GM23338 (cell line): ENCODE measurements around the gene UNC5B. TPM values are rescaled to one million over a fixed set of nuclear protein-coding genes. Genes with fewer than 3 reads are reported as not detected.
A peak's percentile ranks its signal among the peaks of the same experiment; 100 is the strongest.

Experiments used
- ATAC-seq: fragments of 200-7000 bp; cut with Tn5 transposase; 3 replicates; pipeline ENCODE4 v1.9.1; 2020
- DNase-seq: peaks from one replicate; pipeline ENCODE4 v3.0.0-alpha.2; 2015; ENCODE audit warnings: low spot score
- H2AFZ ChIP-seq: fragments of 200-600 bp; sonication (generic); 2 replicates; pipeline ENCODE4 v1.8.0; 2016; ENCODE audit warnings: antibody characterized with exemption, mild to moderate bottlenecking, moderate library complexity
- H3F3A ChIP-seq: fragments of 200-600 bp; sonication (generic); replicated peaks from 2 replicates; pipeline ENCODE4 v1.8.0; 2017; ENCODE audit warnings: antibody characterized with exemption, mixed run types, low read depth
- H3K27ac ChIP-seq: fragments of 200-600 bp; sonication (generic); 2 replicates; pipeline ENCODE4 v1.6.1; 2016; ENCODE audit warnings: low read depth
- H3K27me3 ChIP-seq: fragments of 200-600 bp; sonication (generic); 2 replicates; pipeline ENCODE4 v1.8.0; 2016; ENCODE audit warnings: mild to moderate bottlenecking, mixed run types, moderate library complexity; ENCODE audit not compliant: insufficient read depth
- H3K36me3 ChIP-seq: fragments of 200-600 bp; sonication (generic); 2 replicates; pipeline ENCODE4 v1.8.0; 2016; ENCODE audit warnings: mild to moderate bottlenecking; ENCODE audit not compliant: insufficient read depth
- H3K4me1 ChIP-seq: fragments of 200-600 bp; sonication (generic); 2 replicates; pipeline ENCODE4 v1.8.0; 2016; ENCODE audit warnings: mild to moderate bottlenecking, moderate library complexity; ENCODE audit not compliant: insufficient read depth
- H3K4me2 ChIP-seq: fragments of 200-600 bp; sonication (generic); 2 replicates; pipeline ENCODE4 v1.7.1; 2017; ENCODE audit warnings: mixed run types
- H3K4me3 ChIP-seq: fragments of 200-600 bp; sonication (generic); 2 replicates; pipeline ENCODE4 v1.6.1; 2016; ENCODE audit warnings: mixed run types
- H3K79me2 ChIP-seq: fragments of 200-600 bp; sonication (generic); replicated peaks from 2 replicates; pipeline ENCODE4 v1.8.0; 2017; ENCODE audit warnings: mild to moderate bottlenecking; ENCODE audit not compliant: insufficient read depth
- H3K9me2 ChIP-seq: fragments of 200-600 bp; sonication (generic); 2 replicates; pipeline ENCODE4 v1.8.0; 2017; ENCODE audit not compliant: insufficient read depth
- H4K20me1 ChIP-seq: fragments of 200-600 bp; sonication (generic); replicated peaks from 2 replicates; pipeline ENCODE4 v1.8.0; 2017; ENCODE audit warnings: mild to moderate bottlenecking; ENCODE audit not compliant: insufficient read depth
- H3K27ac Mint-ChIP-seq: 2 replicates; pipeline ENCODE4 v1.8.0; 2020; ENCODE audit warnings: inconsistent platforms, mild to moderate bottlenecking, moderate library complexity, mixed read lengths
- H3K27me3 Mint-ChIP-seq: 3 replicates; pipeline ENCODE4 v1.8.0; 2022; ENCODE audit warnings: low read depth, mild to moderate bottlenecking, moderate library complexity, mixed read lengths, inconsistent platforms; ENCODE audit not compliant: insufficient read depth, poor library complexity
- H3K36me3 Mint-ChIP-seq: 3 replicates; pipeline ENCODE4 v1.8.0; 2021; ENCODE audit warnings: low read depth, mild to moderate bottlenecking, inconsistent platforms, moderate library complexity, mixed read lengths
- H3K4me1 Mint-ChIP-seq: 3 replicates; pipeline ENCODE4 v1.8.0; 2020; ENCODE audit warnings: mild to moderate bottlenecking, inconsistent platforms, mixed read lengths
- H3K4me3 Mint-ChIP-seq: 3 replicates; pipeline ENCODE4 v1.8.0; 2021; ENCODE audit warnings: moderate library complexity, mild to moderate bottlenecking, inconsistent platforms, mixed read lengths
- H3K9me3 Mint-ChIP-seq: 3 replicates; pipeline ENCODE4 v1.8.0; 2020; ENCODE audit warnings: moderate library complexity, mild to moderate bottlenecking, inconsistent platforms, mixed read lengths
- CREB1 ChIP-seq: fragments of 250-450 bp; sonication (Bioruptor Pico); IDR thresholded peaks from 2 replicates; pipeline ENCODE4 v1.5.0; 2020; ENCODE audit warnings: low read depth, mild to moderate bottlenecking, moderate library complexity
- CTCF ChIP-seq, 2 experiments: fragments of 200-600 bp in 1 of 2; sonication (generic) in 1 of 2; conservative IDR thresholded peaks; 2 replicates each; pipeline versions ENCODE4 v1.5.1 to v1.6.1; 2016 to 2017; ENCODE audit warnings: antibody characterized with exemption in 2 of 2, low read depth in 2 of 2, mild to moderate bottlenecking in 2 of 2, moderate library complexity in 1 of 2
- ETS1 ChIP-seq: IDR thresholded peaks from 2 replicates; pipeline ENCODE4 v1.6.1; 2016; ENCODE audit warnings: antibody characterized with exemption
- EZH2 ChIP-seq: fragments of 200-600 bp; sonication (generic); IDR thresholded peaks from one replicate; pipeline ENCODE4 v1.8.0; 2017; ENCODE audit warnings: antibody characterized with exemption, mild to moderate bottlenecking, low read depth; ENCODE audit not compliant: unreplicated experiment
- JUNB ChIP-seq: IDR thresholded peaks from one replicate; pipeline ENCODE4 v1.6.1; 2016; ENCODE audit warnings: antibody characterized with exemption; ENCODE audit not compliant: unreplicated experiment
- NANOG ChIP-seq: IDR thresholded peaks from 2 replicates; pipeline ENCODE4 v1.6.1; 2016; ENCODE audit warnings: antibody characterized with exemption, borderline replicate concordance
- REST ChIP-seq: IDR thresholded peaks from one replicate; pipeline ENCODE4 v1.6.1; 2018; ENCODE audit warnings: antibody characterized with exemption; ENCODE audit not compliant: unreplicated experiment
- STAT1 ChIP-seq: IDR thresholded peaks from one replicate; pipeline ENCODE4 v1.6.1; 2016; ENCODE audit warnings: antibody characterized with exemption; ENCODE audit not compliant: unreplicated experiment
- ZNF114 ChIP-seq: fragments of 250-450 bp; sonication (Bioruptor Pico); IDR thresholded peaks from 2 replicates; pipeline ENCODE4 v1.5.0; 2020; ENCODE audit warnings: mild to moderate bottlenecking, moderate library complexity
- ZNF331 ChIP-seq: fragments of 250-450 bp; sonication (Bioruptor Pico); IDR thresholded peaks from 2 replicates; pipeline ENCODE4 v1.5.0; 2020; ENCODE audit warnings: low read depth, mild to moderate bottlenecking, moderate library complexity
- polyA plus RNA-seq: library from polyadenylated mRNA; unstranded; fragments of >200 nt; fragmentation: Nextera tagmentation; extraction: Ambion mirVana; gene quantifications from 2 replicates; pipeline ENCODE4 v1.2.1, GENCODE V29; 2016
- total RNA-seq: library from RNA; depleted of rRNA; stranded (reverse); fragments of >200 nt; shearing (Covaris generic); gene quantifications from 2 replicates; pipeline ENCODE4 v1.2.3, GENCODE V29; 2014

Gene UNC5B
- total and polyA plus RNA-seq, 2 experiments from 2014 or later = 8.0 to 31.2 TPM

- Mint-ChIP-seq H3K4me1 (peaks cover 71% of the 10 kb centered on the region), H3K27ac (no peak overlapping the region), H3K27me3 (peaks cover 21% of the 10 kb centered on the region), H3K36me3 (no peaks in the 10 kb centered on the region; the same call in 1 of the 3 replicates), H3K9me3 (no peaks in the 10 kb centered on the region), H3K4me3 (no peak overlapping the region; the same call in 2 of the 3 replicates)
- Histone ChIP-seq H3F3A (no peaks in the 10 kb centered on the region), H3K4me1 (peaks cover 47% of the 10 kb centered on the region), H3K4me3 (no peak overlapping the region), H2AFZ (no peak overlapping the region), H4K20me1 (no peaks in the 10 kb centered on the region; the same call in 1 of the 2 replicates), H3K27ac (no peak overlapping the region), H3K36me3 (no peaks in the 10 kb centered on the region), H3K27me3 (no peaks in the 10 kb centered on the region), H3K79me2 (peaks cover 17% of the 10 kb centered on the region; the same call in 1 of the 2 replicates), H3K4me2 (peak overlapping the region; percentile 70), H3K9me2 (no peaks in the 10 kb centered on the region)
- TF ChIP-seq EZH2 (no peak), ZNF331 (CRISPR knock-in tag) (no peak), NANOG (no peak), ZNF114 (no peak), CTCF (conservative IDR thresholded peaks at IDR 0.05; ENCODE audit: low read depth in 2 of 2) (no peak), JUNB (no peak), CREB1 (CRISPR knock-in tag) (no peak), ETS1 (no peak)
- no peak for DNase-seq
- ATAC-seq = no peak
Observed at GRCh38 chr10:71262817-71263216, 50.4 kb downstream of the UNC5B start.

GRCh38 chr10:71263376-71263775 is 51.0 kb downstream of the UNC5B start:
- Mint-ChIP-seq H3K27ac (peak overlapping the region; percentile 63; the same call in 1 of the 2 replicates), H3K4me3 (peak overlapping the region; percentile 28; the same call in 2 of the 3 replicates), H3K27me3 (peaks cover 20% of the 10 kb centered on the region), H3K36me3 (no peaks in the 10 kb centered on the region; the same call in 1 of the 3 replicates), H3K9me3 (no peaks in the 10 kb centered on the region), H3K4me1 (peaks cover 76% of the 10 kb centered on the region)
- no peaks in the 10 kb centered on the region for H3K36me3 ChIP-seq
- ATAC-seq = no peak
- no peaks in the 10 kb centered on the region; the same call in 1 of the 2 replicates for H4K20me1 ChIP-seq
- 0 out of 2 replicates have a peak overlapping the region, but pooled peaks have one; percentile 16 for H3K27ac ChIP-seq
- H3K27me3 ChIP-seq = no peaks in the 10 kb centered on the region
- H3K4me1 ChIP-seq = peaks cover 52% of the 10 kb centered on the region
- H3K9me2 ChIP-seq = no peaks in the 10 kb centered on the region
- no peak overlapping the region for H3K4me3 ChIP-seq
- no peaks in the 10 kb centered on the region for H3F3A ChIP-seq
- DNase-seq = peak; percentile 41
- peaks cover 17% of the 10 kb centered on the region; the same call in 1 of the 2 replicates for H3K79me2 ChIP-seq
- H2AFZ ChIP-seq = no peak overlapping the region
- H3K4me2 ChIP-seq = peak overlapping the region; percentile 70
- no peak for TF ChIP-seq JUNB
- no peak for TF ChIP-seq ZNF331 (CRISPR knock-in tag)
- TF ChIP-seq NANOG = no peak
- no peak for TF ChIP-seq REST
- no peak for TF ChIP-seq STAT1
- no peak for TF ChIP-seq CREB1 (CRISPR knock-in tag)
- TF ChIP-seq EZH2 = no peak
